Activated naive CD4-positive, alpha-beta T cell (primary cell): ENCODE measurements around the gene SLC17A4.

Source experiments
- DNase-seq, 4 experiments: peaks; one replicate each; lab custom pipeline; 2025; lab: John Stamatoyannopoulos, UW

The SLC17A4 gene

DNA sequence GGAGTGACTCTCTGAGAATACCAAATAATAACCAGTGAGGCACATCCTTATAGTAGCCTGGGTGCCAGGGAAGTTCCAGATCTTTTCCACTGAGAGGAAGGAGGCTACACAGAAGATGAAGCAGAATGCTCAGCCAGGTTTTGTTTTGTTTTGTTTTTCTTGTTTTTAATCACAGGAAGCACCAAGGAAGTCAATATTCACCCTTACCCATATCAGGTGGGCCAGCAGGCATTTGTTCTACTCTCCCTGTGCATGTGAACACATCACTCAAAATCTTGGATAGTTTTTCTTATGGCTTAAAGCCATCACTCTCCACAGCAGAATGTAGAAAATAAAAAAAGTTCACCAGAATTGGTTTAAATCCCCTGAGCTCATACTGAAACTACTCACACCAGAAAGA is 66.8 kb downstream of the SLC17A4 start:
- DNase-seq, result no peak

DNA sequence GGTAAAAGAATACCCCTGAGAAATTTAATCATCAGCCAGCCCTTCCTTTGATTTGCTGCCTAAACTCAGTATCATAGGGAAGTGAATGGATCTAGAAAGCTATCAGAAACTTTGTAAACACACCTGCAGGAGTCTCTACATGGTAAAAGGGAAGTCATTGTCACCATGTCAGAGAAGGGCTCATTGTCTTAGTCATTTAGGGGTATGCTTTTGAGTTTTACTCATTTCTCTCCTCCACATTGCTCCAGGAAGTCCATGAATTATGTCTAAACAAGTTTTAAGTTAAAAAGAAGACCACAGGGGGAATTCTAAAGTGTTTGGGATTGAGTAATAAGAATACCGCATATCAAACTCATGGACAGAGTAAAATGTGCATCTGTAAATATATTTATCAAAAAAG is 74.8 kb downstream of the SLC17A4 start:
- DNase-seq, result no peak

DNA sequence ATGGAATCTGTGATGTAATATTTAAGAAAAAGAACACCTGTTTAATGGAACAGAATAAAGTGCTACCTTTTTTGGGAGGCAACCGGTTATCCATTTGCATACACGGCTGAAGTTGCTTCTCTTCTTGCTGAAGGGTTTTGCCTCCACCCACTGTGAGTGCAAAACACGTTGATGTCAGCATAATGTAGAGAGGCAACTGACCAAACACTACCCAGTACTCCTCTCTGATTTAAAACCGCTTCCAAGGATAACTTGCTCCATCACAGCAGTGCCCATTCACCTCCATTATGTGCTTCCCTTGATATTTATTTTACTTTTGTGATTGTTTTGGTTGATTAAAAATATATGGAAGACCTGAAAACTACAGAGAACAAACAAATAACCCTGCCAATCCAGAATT is 75.9 kb downstream of the SLC17A4 start:
- no peak for DNase-seq
